HG03108 (cell line): Measurements from ENCODE around the gene B3GALT6.

ENCODE experiments used
- ATAC-seq: cut with Tn5 transposase; IDR thresholded peaks from one replicate; pipeline ENCODE4 v1.9.1; 2021; ENCODE audit warnings: moderate library complexity; ENCODE audit not compliant: unreplicated experiment

Gene B3GALT6

DNA sequence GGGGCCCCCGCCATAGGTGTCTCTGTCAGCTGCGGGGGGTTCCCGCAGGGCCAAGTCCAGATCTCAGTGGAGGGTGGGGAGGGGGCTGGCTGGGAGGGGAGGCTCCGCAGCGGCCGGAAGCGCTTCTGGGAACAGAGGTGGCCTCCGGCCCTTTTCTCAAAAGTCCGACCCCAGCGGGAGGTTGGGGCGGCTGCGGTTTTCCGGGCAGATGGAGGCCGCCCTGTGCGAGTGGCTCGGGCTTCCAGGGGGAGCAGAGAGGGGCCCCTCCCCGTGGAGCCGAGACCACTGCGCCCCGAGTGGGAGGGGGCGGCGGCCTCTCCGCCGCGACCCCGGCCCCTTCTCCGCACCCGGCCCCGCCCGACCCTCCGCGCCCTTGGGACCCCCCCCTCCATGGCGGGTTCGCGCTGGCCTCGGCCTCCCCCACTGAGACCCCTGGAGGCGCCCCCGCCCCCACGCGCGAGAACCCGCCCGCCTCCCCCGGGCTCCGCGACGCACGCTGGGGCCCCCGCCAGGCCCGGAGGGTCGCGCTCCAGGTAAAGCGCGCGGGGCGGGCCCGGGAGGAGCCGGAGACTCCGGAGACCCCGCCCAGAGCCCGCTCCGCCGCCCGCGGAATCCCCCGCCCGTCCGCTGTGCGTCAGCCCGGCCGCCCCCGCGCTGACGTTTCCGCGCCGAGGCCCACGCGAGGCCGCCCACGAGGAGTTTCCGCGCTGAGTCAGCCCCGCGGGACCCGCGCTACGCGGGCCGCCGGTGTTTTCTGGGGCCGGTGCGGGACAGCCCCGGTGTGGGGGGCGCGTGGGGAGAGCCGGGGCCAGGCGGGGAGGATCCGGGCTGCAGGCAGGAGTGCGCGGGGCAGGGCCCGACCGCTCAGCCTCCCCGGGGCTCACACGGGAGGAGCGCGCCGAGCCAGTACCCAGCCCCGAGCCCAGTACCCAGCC, 30.9 kb upstream of the B3GALT6 start:
- no peak for ATAC-seq

DNA sequence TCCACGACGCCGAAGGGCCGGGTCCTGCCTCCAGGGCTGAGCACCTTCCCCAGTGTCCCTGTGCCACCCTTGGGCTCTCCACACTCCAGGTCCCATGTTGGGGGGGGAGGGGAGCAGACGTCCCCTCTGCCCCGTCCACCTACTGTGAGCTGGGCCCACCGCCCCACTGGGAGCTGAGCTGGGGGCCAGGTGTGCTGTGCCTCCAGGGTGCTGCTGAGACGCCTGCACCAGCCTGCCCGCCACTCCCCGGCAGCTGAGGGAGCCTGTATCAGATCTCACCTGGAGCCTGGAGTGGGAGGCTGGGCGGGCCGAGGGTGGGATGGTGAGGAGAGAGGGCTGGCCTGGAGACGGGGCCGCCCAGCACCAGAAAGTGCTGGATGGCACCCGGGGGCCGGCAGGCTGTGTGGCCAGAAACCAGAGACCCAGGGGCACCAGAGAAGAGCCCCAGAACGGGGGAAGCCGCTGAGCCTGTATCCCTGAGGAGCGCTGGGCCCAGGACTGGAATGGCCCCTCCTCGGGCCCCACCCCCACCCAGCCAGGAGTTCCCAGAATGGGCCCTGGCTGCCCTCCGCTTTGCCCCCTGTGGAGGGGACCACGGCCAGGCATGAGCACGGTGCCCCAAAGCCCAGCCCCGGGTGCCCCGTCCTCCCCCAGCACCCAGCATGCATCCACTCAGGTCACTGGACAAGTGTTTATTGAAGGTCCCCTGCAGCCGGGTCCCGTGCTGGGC, 29.0 kb upstream of the B3GALT6 start:
- no peak for ATAC-seq

DNA sequence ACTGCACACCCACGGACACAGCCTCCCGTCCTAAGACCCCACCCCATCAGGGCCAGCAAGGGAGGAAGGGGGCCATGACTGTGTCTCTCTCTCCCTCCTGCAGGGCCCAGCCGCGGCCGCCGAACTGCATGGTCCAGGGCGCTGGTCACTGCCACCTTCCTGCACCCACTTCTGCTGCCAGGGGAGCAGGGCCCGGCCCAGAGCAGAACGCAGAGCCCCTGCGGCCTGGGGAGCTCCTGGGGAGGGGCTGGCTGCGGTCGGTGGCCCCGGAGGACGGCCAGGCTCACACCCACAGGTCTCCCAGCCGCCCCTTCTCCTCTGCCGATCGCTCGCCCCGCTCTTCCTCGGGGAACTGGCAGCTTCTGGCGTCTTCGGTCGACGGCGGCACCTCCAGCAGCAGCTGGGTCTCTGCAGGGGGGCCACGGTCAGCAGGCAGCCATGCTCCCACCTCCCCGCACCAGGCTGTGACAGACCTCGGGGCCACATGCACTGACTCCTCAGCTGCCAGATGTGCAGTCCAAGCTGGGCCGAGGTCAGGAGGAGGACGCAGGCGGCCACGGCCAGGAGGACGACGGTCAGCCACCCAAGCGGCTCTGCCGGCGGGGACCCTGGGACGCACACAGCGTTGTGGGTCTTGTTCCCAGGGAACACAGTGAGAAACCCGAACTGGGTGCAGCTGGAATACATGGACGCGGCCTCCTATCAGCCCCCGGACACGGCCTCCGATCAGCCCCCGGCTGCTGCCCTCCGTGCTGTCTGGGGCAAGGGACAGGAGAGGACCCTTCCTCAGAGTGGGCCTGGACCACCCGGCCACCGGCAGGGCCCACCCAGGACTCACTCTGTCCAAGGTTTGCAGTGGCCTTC, 28.2 kb upstream of the B3GALT6 start:
- ATAC-seq: no peak

DNA sequence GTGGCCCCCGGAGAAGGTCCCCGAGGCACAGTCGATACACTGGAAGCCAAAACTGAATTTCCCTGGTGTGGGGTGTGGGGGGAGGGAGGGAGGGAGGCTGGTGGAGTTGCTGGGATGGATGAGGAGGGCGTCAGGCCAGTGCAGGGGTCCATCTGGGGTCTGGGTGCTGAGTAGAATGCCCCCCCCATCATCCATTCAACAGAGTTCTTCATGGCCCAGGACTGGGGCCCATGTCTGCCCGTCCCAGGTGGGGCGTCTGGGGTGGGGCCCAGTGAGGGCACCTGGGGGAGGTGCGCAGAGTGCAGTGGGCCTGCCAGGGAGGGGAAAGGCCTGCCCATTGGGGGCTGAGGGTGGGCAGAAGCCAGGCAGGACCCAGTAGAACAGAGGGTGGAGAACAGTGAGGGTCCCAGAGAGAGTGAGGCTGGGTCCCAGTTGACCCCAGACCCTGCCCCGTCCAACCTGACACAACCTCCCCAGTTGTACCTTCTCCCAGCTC, 27.6 kb upstream of the B3GALT6 start:
- no peak for ATAC-seq

DNA sequence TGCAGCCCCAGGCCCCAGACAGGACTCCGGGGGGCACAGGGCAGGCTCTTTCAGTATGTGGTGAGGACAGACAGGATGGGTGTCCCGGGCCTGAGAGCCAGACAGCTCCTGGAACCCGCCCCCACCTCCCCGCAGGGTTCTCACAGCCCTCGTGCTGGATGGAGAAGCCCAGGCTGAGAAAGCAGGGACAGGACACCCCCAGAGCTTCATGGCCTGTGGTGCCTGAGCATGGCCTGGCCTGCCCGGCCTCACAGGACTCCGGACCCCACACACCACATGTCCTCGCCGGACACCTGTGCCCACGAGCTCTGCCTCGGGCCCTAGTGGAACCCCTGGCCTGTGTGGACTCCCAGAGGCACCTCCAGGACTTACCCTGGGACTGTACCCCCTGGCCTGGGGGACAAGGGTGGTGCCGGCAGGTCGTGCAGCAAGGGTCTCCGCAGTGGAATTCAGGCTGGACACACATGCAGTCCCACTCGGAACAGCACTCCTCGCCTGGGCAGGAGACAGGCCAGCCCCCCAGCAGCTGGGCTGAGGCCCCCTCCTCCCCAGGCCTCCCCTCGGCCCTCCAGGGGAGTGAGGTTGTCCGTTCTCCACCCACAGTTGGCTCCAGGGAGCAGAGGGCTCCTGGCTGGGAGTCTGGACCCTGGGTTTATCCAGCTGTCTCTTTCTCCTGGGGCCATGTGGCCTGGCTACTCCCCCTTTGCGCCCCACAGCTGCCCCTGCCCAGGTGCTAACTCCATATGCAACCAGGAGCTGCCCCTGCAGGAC, 26.9 kb upstream of the B3GALT6 start:
- ATAC-seq: no peak

DNA sequence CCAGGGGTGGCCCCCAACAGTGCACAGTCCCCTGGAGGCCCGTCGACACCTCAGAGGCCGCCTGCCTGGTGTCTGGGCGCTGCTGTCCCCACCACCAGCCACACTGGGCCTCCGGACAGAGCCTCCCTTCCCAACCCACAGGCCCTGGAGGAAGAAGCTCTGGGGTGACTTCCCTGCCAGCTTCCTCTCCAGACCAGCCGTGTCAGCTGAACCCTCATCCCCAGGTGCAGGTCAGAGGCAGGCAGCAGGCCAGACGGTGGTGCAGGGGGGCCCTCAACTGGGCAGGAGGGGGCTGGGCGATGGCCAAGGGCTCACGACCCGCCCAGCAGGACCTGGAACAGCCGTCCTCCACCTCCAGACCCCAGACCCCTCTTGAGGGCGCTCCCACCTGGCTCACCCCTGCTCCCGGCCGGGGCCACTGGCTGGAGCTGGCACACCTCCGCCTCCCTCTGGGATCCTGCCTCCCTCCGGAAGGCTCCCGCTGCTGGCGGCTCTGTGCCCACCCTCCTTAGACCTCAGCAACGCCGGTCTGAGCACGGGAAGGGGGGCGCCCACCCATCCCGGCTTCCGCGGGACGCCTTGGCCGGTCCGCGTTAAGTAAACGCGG, 26.2 kb upstream of the B3GALT6 start:
- no peak for ATAC-seq

DNA sequence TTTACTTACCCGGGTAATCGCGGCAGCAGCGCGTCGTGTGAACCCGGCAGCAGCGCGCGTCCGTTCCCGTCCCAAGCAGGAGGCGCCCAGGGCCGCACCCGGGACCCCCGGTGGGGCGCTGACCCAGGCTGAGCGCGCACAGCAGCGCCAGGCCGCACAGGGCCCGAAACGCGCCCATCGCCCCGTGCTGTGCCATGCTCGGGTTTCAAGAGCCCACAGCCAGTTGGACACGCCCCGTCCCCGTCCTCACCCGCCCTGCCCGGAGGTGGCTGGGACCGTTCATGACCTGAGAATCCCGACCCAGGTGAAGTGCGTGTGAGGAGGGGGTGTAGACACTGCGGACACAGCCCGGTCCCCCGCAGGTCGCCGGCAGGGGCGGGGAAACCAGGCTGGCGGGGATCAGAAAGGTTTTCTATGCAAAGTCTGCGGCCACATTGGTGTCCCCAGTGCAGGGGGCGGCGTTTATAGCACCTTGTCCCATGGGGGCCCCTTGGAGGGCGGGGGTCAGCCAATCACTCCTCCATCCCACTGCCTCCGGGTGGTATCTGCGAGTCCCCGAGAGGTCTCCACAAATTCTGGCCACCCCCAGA, 25.6 kb upstream of the B3GALT6 start, which contains the start of gene TNFRSF18:
TNFRSF18 (minus strand) TSS at position 217 of the 590 bp plus-strand sequence; CDS start at position 196, 21 bp downstream.
- no peak for ATAC-seq

DNA sequence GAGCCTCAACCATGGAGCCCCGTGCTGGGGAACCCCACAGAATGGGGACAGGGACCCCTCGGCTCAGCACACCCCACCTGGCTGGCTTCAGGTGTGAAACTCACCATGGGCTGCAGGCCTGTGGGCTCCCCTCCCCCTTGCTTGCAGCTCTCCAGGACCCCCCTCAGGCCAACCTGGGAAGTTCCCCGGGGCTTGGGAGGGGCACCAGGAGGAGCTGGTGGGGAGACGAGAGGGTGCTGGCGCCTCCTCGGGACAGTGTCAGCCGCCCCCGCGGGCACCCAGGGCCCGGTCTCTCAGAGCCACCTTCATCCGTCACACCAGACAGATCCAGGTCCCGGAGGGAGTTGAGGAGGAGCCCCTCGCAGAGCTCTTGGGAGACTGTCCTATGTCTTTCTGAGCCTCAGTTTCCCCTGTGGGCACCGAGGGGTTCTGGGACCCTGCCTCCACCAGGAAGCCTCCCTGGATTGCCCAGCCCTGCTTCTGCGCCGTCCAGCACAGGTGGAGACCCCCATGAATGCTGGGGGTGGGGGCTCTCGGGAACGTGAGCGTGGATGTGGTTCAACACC, 25.0 kb upstream of the B3GALT6 start:
- no peak for ATAC-seq

DNA sequence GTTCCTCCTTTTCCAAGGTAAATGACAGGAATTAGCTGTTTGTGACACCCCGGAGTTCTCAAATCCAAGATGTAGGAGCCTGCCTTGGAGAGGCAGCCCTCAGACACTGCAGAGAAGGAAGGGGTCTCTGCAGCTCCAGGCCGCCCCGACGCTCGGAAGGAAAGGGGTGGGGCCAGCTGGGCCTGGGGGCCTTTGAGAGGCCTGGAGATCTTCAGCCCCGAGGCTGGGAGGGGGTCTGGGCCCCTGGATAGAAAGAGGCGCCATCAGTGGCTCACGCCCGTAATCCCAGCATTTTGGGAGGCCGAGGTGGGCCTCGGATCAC, 24.5 kb upstream of the B3GALT6 start:
- no peak for ATAC-seq

DNA sequence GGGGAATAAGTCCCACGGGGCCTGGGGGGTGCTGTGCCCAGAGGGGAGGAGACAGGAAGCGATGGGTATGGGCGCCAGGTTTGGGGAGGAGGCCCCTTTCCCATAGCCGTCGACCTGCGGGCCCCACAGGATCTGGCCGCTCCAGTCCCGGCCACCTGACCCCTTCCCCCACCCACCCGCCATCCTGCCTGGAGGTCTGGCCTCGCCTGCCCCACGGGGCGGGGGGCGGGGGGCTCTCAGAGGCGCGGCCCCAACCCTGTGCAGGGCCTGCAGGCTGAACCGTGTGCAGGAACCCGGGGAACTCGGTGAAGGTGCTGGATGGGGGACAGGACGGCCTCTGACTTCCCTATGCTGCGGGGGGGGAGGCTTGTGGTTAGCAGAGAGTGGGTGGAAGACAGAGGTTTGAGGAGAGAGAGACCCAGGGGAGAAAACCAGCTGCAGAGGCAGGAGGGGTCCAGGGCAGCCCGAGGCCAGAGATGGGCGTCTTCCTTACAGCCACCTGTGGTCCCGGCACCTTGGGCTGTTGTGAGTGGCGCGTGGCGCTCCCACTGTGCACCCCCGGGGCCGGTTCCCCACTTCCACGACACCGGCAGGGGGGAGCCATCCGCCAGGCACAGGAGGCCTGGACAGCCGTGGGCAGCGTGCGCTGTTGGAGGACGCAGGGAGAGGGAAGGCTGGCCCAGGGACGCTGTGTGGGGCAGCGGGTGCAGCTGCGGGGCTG, 23.2 kb upstream of the B3GALT6 start:
- ATAC-seq: no peak

DNA sequence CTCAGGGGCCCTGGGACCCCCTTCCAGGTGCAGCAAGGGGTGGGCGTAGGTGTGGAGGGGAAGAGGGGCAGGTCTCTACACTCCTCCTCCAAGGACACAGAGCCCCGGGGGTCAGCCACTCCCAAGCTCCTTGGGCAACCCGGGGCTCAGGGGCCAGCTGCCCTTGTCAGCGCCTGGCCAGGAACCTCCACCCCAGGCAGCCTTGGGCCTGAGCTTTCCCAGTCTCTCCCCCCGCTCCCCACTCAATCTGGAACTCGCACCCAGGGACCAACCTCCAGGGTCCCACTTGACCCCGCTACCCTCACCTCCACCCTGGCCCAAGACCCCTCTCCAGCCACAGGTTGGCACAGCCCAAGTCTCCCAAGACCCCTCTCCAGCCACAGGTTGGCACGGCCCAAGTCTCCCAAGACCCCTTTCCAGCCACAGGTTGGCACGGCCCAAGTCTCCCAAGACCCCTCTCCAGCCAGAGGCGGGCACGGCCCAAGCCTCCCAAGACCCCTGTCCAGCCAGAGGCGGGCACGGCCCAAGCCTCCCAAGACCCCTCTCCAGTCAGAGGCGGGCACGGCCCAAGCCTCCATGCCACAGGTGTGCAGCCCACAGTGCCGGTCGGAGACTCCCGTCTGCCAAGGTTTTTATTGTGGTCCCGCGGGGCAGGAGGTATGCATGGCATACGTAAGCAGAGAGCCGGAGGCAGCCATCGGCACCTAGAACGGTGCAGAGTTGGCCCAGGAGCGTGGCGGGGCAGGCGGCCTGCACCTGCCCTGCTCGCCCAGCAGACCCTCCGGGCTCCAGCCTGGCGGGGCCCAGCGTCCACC, 21.1 kb upstream of the B3GALT6 start:
- ATAC-seq: no peak

DNA sequence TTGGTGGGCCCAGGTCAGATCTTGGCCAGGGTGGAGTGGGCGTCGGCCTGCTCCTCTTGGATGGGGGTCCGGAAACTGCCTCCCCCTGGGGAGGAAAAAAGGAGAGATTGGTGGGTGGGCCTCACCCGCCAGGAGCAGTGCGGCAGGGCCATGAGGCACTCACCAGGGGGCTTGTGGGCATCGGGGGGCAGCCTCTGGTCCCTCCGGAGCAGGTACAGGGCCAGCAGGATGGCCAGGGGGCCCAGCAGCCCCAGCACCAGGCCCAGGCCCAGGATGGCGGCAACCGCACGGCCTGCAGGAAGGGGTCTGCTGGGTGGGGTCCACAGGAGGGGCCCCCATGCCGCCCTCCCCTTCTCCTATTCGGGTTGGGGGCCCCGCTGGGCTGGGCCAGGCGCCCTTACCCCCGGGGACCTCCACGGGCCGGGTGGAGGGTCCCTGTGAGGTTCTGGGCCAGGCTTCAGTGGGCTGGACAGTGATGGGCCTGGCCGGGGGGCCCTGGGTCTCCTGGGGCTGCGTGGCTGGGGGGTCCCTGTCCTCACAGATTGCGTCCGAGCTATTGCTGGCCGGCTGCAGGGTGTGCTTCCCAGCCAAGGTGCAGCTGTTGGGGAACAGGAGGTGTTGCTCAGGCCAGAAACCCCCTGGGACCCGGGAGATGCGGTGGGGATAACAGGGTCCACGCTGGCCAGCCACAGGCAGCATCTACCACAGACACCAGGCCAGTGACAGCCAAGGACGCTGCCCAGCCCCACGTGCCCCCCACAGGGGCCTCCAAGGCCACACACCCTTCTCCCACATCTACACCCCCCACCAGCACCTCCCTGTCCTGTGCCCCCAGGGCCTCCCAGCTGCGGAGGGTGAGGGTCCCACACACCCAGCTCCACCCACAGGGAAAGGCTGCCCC, 20.2 kb upstream of the B3GALT6 start:
- ATAC-seq: no peak

DNA sequence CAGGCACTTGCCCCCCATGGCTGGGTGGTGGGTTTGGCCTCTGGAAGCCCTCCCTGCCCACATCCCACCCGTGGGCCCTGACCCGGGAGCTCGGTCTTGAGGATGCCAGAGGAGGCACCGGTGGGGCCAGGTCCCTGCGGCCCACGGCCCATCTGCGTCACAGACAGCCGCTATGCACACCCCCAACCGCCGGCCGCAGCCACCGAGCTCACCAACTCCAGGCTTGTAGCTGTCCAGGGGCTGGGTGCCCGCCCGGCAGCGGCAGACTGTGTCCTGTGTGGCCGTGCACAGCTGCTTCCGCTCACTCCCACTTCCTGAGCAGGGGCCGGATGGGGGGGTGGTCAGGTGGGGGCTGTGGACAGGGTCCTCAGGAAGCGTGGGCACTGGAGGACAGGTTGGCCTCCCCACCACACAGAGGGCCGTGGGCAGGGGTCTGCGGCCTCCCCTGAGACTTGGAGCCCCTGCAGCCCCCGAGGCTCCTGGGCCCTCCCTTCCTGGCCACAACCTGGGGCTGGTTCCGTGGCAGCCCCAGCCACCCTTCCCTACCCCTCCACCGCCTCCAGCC, 19.2 kb upstream of the B3GALT6 start:
- ATAC-seq: no peak

DNA sequence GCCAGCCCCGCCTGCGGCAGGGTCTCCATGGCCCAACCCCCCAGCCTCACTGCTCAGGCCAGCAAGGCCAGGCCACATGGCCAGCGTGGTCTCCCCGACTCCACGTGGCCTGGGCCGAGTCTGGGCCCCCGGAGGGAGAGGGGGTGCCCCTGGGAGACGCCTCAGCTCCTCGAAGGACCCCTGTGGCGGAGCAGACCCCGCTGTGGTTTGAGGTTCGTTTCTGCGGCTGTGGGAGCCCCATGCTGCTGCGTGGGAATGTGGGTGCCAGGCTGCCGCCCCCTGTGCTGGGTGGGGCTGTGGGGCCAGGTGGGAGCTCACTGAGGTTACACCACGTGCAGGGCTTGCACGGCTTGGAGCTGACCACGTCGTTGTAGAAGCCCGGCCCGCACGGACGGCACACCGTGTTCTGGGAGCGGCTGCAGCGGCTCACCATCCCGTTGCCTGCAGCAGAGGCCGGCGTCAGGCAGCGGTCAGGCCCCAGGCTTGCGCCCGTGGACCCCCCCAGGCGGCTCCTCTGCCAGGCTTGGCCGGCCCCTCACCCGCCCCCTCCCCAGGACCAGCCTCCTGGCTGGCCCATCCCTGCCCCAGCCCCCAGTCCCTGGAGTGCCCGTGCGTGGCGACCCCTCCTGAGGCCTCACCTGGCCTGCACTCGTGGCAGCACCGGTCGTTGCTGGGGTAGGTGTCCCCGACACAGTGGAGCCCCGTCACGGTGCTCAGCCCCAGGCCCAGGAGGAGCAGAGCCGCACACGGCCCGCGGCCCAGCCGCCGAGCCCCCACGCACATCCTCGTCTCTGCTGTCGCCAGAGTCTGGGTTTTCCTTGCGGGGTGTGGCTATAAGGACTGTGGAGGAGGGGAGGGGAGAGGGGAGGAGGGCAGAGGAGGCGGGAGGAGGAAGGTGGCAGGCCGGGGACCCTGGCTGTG, 18.4 kb upstream of the B3GALT6 start, which contains the start of gene TNFRSF4:
TNFRSF4 (minus strand) TSS at position 809 of the 921 bp plus-strand sequence; CDS start at position 783, 26 bp downstream.
- ATAC-seq: no peak

DNA sequence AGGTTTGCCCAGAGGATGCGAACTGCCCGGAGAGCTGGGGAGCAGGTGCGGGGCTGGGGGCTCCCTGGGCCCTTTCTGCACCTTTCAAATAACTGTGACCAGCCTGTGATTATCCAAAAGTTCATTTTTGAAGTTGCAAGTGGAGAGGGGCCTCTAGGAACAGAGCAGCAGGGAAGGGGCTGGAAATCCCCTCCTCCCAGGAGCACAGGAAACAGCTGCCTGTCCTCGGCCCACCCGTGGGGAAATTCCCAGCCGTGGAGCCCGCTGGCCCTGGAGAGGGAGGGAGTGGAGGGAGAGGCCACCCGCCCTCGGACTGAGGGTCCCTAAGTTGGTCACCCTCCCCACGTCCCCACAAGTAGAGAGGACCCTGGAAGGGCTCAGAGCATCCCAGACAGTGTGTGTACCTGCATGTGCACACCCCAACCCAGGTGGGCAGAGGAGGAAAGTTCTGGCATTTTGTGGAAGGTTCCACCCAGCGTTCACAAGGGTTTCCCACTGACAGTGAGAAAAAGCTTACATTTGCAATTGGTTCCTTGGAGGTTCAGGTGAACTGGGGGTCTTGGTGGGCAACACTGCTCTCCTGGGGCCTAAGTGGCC, 16.9 kb upstream of the B3GALT6 start:
- ATAC-seq: no peak
